Stomach smooth muscle (tissue), 2 donors: Measurements from ENCODE around the gene RRM1.

Experiments
- H3K27ac ChIP-seq: one replicate; pipeline ENCODE4 v1.7.0; 2013; ENCODE audit warnings: mild to moderate bottlenecking, low read length, inconsistent platforms
- H3K27me3 ChIP-seq, 2 donors: one replicate each; pipeline ENCODE4 v1.7.0; 2013; ENCODE audit warnings: low read length in 2 of 2; ENCODE audit not compliant: insufficient read depth in 2 of 2, control insufficient read depth in 1 of 2
- H3K36me3 ChIP-seq, 2 donors: one replicate each; pipeline ENCODE4 v1.7.0; 2013; ENCODE audit warnings: low read length in 2 of 2; ENCODE audit not compliant: control insufficient read depth in 2 of 2, insufficient read depth in 2 of 2
- H3K4me1 ChIP-seq: one replicate; pipeline ENCODE4 v1.7.0; 2013; ENCODE audit warnings: low read length; ENCODE audit not compliant: control insufficient read depth, insufficient read depth
- H3K4me3 ChIP-seq, 2 donors: one replicate each; pipeline ENCODE4 v1.7.0; 2013; ENCODE audit warnings: low read length in 2 of 2
- H3K9ac ChIP-seq, 2 donors: one replicate each; pipeline ENCODE4 v1.7.0; 2013; ENCODE audit warnings: low read length in 2 of 2, mild to moderate bottlenecking in 1 of 2
- H3K9me3 ChIP-seq, 2 donors: one replicate each; pipeline ENCODE4 v1.7.0; 2013; ENCODE audit warnings: low read length in 2 of 2; ENCODE audit not compliant: control insufficient read depth in 2 of 2
- donor health status: healthy.
- donor health status: Pancreatic carcinoma.

RRM1 gene

DNA sequence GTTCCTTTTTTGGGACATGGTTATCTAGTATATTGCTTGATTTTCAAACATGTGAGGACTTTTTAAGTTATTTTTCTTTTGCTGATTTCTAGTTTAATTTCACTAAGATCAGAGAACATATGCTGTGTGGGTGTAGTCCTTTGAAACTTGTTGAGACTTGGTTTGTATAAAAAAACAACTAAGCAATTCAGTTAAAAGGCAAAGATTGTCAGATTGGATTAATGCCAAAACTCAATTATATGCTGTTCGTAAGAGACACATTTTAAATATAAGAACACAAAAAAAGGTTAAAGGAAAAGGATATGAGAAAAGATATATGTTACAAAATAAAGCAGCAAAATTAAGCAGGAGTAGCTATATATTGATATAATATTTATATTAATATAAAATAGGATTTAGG lies 17.8 kb upstream of the RRM1 start:
- Histone ChIP-seq H3K27me3 (no peaks in the 10 kb centered on the region), H3K9ac (no peak overlapping the region), H3K36me3 (peaks cover 0 to 13% of the 10 kb centered on the region in 2 donors), H3K4me3 (no peak overlapping the region), H3K27ac (no peak overlapping the region), H3K9me3 (no peaks in the 10 kb centered on the region), H3K4me1 (peaks cover 7% of the 10 kb centered on the region)

DNA sequence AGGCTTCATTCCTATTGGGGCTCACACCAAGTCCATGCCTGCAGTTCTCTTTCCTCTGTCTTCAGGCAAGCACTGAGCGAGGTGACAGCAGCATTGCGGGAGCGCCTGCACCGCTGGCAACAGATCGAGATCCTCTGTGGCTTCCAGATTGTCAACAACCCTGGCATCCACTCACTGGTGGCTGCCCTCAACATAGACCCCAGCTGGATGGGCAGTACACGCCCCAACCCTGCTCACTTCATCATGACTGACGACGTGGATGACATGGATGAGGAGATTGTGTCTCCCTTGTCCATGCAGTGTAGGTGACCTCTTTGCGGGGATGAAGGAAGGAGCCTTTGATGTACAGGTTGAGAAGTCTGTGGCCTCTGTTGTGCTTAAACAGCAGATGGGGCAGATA lies 11.4 kb upstream of the RRM1 start:
- Histone ChIP-seq H3K27ac (no peak overlapping the region), H3K4me3 (no peak overlapping the region), H3K36me3 (peaks cover 24 to 44% of the 10 kb centered on the region in 2 donors), H3K9me3 (no peaks in the 10 kb centered on the region), H3K9ac (no peak overlapping the region), H3K4me1 (no peaks in the 10 kb centered on the region), H3K27me3 (no peaks in the 10 kb centered on the region)

DNA sequence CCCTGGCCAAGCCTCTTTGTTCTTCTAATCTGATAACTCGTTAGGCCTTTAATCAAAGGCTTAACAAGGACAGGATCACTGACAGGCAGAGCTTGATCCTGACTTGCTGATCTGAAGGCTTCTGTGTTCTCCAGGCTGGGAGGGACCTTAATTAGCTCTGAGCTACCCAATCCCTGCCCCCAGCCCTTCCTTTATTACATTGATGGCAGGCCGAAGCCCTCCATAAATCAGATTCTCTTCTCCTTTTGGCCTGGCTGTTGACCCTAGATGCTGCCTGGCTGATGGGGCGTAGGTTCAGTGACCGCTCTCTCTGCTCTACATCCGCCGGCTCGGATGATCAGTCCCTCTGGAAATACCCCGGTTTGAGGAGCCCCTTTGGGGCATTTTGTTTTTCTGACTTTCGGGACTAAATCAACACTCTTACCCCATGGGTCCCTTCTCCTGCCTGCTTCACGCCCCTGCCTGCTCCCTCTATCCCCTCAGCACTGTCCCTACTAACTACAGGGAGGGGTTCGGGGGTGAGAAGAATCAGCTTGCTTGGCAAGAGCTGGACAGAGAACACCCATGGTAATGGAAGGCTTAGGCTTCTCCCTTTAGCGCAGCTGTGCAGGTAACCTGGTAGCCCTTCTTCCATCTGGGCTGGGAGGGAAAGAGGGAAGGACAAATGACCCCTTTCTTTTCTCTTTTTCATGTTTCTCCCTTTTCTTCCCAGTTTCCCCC lies 10.0 kb upstream of the RRM1 start:
- H3K36me3 ChIP-seq = peaks cover 27 to 48% of the 10 kb centered on the region in 2 donors
- H3K27ac ChIP-seq = no peak overlapping the region
- H3K9ac ChIP-seq = no peak overlapping the region
- no peaks in the 10 kb centered on the region for H3K9me3 ChIP-seq
- H3K4me3 ChIP-seq = no peak overlapping the region
- no peaks in the 10 kb centered on the region for H3K27me3 ChIP-seq
- H3K4me1 ChIP-seq = no peaks in the 10 kb centered on the region

DNA sequence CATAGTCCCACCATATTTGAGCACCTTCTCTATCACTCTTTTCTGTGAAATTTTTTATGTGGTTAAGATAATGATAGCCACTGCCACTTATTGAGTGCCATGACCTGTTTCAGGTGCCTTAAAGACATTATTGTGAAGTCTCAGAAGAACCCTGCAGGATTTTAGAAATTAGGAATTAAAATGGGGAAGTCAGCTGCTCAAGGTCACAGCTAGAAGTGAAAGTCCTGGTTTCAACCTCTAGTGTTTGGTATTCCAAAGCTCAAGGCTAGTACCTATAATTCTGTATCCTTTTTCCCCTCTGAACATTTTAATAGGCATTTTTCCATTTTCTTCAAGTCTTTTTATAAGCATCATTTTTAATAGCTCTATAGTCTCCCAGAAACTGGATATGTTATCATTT lies 9.0 kb upstream of the RRM1 start:
- no peaks in the 10 kb centered on the region for H3K9me3 ChIP-seq
- H3K27ac ChIP-seq = no peak overlapping the region
- H3K36me3 ChIP-seq = peaks cover 29 to 50% of the 10 kb centered on the region in 2 donors
- no peaks in the 10 kb centered on the region for H3K4me1 ChIP-seq
- H3K9ac ChIP-seq = no peak overlapping the region
- H3K4me3 ChIP-seq = no peak overlapping the region
- no peaks in the 10 kb centered on the region for H3K27me3 ChIP-seq

DNA sequence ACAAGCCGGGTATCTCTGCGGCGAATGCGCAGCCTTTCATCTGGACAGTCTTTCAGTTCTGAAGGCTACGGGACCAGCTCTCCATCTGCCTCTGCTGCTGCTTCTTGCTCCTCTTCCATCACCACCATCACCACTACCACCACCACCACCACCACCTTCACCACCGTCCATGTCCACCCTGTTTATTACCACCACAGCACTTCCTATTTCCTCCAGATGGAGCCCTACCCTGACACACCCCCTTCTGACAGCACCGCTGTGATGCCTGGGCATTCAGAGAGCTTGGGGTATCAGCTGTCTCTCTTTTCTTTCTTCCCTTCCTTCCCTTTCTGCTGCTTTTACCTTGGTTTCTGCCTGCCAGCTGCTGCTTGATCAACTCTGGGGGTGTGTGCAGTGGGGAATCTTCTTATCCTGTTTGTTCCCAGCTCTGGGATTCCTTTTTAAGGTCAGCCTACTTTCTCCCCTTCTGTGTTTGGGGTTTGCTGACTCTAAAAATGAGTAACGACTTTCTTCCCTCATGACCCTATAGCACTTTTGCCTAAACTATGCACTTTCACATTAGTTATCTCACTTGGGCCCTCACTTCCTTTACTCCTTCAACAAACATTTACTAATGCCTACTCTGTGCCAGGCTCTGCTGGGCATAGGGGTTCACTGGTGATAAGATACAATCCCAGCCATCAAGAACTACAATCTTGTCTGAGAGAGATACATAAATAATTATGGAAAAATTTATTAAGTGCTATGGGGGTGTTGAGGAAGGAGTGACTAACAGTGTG lies 7.8 kb upstream of the RRM1 start:
- no peak overlapping the region for H3K4me3 ChIP-seq
- no peak overlapping the region for H3K27ac ChIP-seq
- peaks cover 34 to 48% of the 10 kb centered on the region in 2 donors for H3K36me3 ChIP-seq
- no peaks in the 10 kb centered on the region for H3K9me3 ChIP-seq
- H3K4me1 ChIP-seq = no peaks in the 10 kb centered on the region
- no peak overlapping the region for H3K9ac ChIP-seq
- no peaks in the 10 kb centered on the region for H3K27me3 ChIP-seq

DNA sequence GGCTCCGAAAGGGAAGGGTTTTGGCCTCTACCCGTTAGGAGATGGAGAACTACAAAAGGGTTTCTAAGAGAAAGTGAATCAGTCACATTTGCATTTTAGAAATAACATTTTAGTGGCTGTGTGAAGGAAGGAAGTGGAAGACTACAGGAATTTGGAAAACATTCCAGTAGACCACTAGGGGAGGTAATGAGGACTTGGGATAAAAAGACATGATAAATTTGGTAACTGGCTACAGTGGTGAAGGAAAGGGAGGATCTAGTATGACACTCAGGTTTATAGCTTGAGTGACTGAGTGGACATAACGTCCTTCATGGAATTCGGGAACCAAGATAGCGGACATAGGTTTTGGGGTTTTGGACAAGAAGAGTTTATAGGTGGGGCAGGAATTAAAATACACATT lies 7.0 kb upstream of the RRM1 start:
- Histone ChIP-seq H3K36me3 (peaks cover 37 to 45% of the 10 kb centered on the region in 2 donors), H3K27me3 (no peaks in the 10 kb centered on the region), H3K27ac (no peak overlapping the region), H3K9me3 (no peaks in the 10 kb centered on the region), H3K4me3 (no peak overlapping the region), H3K4me1 (no peaks in the 10 kb centered on the region), H3K9ac (no peak overlapping the region)

DNA sequence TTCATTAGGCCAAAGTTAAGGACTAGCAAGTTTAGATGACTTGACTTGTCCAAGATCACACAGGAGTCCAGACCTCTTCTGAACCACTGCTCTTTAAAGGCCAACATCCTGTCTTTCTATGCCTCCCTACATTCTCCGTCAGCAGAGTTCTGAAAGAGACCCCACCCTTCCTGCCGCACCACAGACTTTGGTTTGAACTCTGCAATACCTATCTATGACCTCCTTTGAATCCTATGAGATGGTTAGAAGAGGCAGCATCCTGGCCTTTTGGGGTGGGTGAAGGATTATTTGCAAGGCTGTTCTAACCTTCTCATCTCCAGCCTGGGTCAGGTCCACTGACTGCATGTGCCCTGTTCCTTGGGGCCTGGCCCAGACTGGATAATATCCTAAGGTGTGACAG lies 4.3 kb upstream of the RRM1 start:
- H3K27ac ChIP-seq = no peak overlapping the region
- no peak overlapping the region for H3K4me3 ChIP-seq
- no peaks in the 10 kb centered on the region for H3K9me3 ChIP-seq
- H3K4me1 ChIP-seq = peaks cover 5% of the 10 kb centered on the region
- H3K27me3 ChIP-seq = no peaks in the 10 kb centered on the region
- peaks cover 28 to 30% of the 10 kb centered on the region in 2 donors for H3K36me3 ChIP-seq
- no peak overlapping the region for H3K9ac ChIP-seq

DNA sequence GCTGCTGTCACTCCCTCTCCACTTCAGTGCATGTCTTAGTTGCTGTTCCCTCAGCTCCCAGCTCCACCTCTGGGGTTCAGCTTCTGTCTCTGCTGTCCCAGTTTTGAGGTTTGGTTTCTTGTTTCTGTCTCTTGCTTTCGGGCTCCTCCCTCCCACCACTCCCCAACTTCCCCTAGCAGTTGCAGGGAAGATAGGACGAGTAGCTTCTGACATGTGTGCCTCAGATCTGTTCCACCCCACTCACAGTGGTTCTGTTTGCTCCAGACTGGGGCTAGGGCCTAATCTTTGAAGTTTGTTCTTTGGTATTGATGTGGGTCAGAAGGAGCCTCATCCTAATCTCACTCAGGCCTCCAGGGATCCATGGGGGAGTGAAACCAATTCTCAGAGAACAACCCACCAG lies 2.6 kb upstream of the RRM1 start:
- Histone ChIP-seq H3K9ac (no peak overlapping the region), H3K27ac (no peak overlapping the region), H3K27me3 (no peaks in the 10 kb centered on the region), H3K4me1 (peaks cover 17% of the 10 kb centered on the region), H3K36me3 (peaks cover 21% of the 10 kb centered on the region in 2 donors), H3K4me3 (no peak overlapping the region), H3K9me3 (no peaks in the 10 kb centered on the region)

DNA sequence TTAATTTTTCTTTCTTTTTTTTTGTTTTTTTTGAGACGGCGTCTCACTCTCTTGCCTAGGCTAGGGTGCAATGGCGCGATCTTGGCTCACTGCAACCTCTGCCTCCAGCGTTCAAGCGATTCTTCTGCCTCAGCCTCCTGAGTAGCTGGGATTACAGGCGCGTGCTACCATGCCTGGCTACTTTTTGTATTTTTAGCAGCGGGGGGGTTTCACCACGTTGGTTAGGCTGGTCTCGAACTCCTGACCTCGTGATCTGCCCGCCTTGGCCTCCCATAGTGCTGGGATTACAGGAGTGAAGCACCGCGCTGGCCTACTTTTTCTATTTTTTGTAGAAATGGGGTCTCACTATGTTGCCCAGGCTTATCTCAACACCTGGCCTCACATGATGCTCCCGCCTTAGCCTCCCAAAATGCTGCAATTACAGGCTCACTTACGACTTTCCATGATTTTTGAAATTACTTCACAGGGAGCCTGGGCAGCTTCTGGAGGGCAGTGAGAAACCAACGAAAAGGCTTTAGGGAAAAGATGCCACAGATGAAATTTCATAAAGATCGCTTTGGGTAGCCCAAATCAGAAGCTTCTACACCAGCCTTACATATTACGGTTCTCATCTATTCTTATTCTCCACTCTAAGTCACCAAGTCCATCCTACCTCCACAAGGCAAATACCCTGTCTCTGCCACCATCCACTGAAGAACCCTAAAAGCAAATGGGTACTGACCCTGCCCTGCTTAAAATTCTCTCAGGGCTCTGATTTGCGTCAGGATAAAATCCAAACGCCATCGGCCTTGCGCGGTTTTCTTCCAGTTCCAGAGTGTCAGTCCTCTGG lies 866 bp upstream of the RRM1 start:
- Histone ChIP-seq H3K4me3 (peak overlapping the region; percentile 89 to 93), H3K9ac (peak overlapping the region; percentile 89 to 97), H3K4me1 (peaks cover 17% of the 10 kb centered on the region), H3K36me3 (peaks cover 9 to 10% of the 10 kb centered on the region in 2 donors), H3K27ac (peak overlapping the region; percentile 95), H3K27me3 (no peaks in the 10 kb centered on the region), H3K9me3 (no peaks in the 10 kb centered on the region)

DNA sequence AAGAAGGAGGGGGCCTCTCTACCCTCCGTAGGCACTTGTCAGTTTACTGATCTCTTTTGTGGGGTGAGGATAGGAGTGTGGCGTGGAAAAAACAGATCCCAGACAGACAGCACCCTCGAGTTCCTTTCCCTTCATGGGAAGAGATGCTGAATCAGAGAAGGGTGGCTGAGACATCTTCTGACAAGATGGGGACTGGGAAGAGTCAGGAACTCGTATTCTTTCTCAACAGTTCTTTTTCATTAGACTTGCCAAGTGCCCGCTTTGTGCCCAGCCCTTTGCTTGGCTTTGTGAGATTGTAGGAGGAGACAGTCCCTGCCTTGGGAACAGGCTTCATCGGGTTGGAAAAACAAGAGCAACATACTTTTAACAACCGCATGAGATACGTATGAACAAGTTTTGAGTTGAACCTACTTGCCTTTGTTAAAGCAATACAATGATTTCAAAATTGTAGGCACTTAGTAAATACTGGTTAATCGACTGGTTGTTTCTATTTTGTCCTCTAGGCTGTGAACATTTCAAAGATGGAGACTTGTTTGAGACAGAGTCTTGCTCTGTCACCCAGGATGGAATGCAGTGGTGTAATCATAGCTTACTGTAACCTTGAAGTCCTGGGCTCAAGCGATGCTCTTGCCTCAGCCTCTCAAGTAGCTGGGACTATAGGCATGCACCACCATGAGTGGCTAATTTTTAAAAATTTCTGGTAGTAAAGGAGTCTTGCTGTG lies 1.1 kb downstream of the RRM1 start:
- H3K9me3 ChIP-seq = no peaks in the 10 kb centered on the region
- H3K27ac ChIP-seq = peak overlapping the region; percentile 95
- H3K9ac ChIP-seq = peak overlapping the region; percentile 89 to 97
- peaks cover 4 to 8% of the 10 kb centered on the region in 2 donors for H3K36me3 ChIP-seq
- no peaks in the 10 kb centered on the region for H3K27me3 ChIP-seq
- H3K4me1 ChIP-seq = peaks cover 17% of the 10 kb centered on the region
- peak overlapping the region; percentile 89 to 93 for H3K4me3 ChIP-seq
